C4-2B (cell line): Measurements from ENCODE around the gene HOXC9.

ENCODE experiments used
- CTCF ChIP-seq: fragments of 450-650 bp; conservative IDR thresholded peaks from 2 replicates; pipeline ENCODE4 v1.5.1; 2017; ENCODE audit warnings: mild to moderate bottlenecking
- ZFX ChIP-seq: fragments of 450-650 bp; IDR thresholded peaks from 2 replicates; pipeline ENCODE4 v1.6.1; 2017

DNA sequence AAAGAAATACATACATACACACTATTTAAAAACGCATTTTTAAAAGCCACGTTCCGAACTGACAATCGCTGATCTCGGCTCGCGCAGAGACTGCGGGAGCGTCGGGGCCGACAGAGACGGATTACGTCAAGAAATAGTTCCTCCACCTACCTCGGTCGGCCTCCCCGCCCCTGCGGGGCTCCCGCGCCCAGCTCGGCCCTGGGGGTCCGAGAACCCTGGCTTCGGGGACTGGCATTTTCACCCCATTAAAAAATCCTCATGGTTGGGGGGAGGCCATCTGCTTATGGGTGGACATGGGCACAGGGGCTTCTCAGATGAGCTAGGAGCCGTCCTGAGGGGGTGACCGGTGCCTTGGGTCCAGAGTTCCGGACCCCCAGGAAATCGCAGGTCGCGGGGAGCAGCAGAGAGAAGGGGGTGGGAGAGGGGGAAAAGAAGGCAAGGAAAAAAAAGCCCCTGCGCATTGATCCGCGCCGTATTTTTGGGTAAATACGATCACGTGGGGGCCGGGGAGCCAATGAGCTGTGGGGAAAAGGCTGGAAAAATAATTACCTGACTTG is 324 bp upstream of the HOXC9 start:
- no peak for TF ChIP-seq CTCF
- TF ChIP-seq ZFX = no peak
